ENCODE results near the gene HIKESHI.

GRCh38 chr11:86292912-86293616 lies 9.0 kb upstream of the HIKESHI start:
- TF ChIP-seq CTCF (IDR thresholded peaks at IDR 0.05) (no peak), POLR2A (IDR thresholded peaks at IDR 0.05) (no peak)

Data from stomach (tissue), 4 donors.